Esophagus muscularis mucosa (tissue), 4 donors: Measurements from ENCODE around the gene HSPA6.
"Not testable (repeated sequence)": the region's sequence is repeated elsewhere in the genome, so short reads cannot be mapped to it uniquely, and the experiment has no call there.

Source experiments
- EP300 ChIP-seq: sonication (generic); formaldehyde crosslinking; IDR thresholded peaks from one replicate; pipeline ENCODE4 v1.6.1; 2017; ENCODE audit warnings: antibody characterized with exemption
- POLR2A ChIP-seq: fragments of 450-650 bp; IDR thresholded peaks from one replicate; pipeline ENCODE4 v1.6.1; 2017; ENCODE audit warnings: antibody characterized with exemption, moderate library complexity, mild to moderate bottlenecking, low read depth
- TF ChIP-seq, protein P1 (sequence below), 3 experiments: fragments of 200-600 bp in 2 of 3; fragments of 450-650 bp in 1 of 3; sonication (generic) in 2 of 3; IDR thresholded peaks; one replicate each; pipeline ENCODE4 v1.5.1; 2017 to 2019; ENCODE audit warnings: antibody characterized with exemption in 3 of 3, mild to moderate bottlenecking in 2 of 3, moderate library complexity in 1 of 3

DNA sequence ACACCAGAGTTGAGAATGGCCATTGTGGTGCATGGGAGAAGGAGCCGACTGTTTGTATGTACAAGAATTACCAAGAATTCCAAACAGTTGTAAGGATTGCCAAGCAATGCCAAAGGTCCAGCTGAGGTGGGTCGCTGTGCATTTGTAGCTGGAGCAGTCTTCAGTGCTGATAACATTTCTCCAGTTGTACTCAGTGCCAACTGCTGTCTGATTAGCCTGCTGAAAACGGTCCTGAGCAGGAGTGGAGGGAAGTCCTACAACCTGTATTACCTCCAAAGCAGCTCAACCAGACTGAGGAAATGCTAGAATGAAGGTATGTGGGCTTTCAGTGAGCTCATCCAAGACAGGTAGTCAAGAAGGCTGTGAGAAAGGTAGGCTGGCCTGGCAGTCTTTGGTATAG lies 31.8 kb downstream of the HSPA6 start:
- not testable (repeated sequence) for TF ChIP-seq EP300, POLR2A
- TF ChIP-seq, protein P1, sequence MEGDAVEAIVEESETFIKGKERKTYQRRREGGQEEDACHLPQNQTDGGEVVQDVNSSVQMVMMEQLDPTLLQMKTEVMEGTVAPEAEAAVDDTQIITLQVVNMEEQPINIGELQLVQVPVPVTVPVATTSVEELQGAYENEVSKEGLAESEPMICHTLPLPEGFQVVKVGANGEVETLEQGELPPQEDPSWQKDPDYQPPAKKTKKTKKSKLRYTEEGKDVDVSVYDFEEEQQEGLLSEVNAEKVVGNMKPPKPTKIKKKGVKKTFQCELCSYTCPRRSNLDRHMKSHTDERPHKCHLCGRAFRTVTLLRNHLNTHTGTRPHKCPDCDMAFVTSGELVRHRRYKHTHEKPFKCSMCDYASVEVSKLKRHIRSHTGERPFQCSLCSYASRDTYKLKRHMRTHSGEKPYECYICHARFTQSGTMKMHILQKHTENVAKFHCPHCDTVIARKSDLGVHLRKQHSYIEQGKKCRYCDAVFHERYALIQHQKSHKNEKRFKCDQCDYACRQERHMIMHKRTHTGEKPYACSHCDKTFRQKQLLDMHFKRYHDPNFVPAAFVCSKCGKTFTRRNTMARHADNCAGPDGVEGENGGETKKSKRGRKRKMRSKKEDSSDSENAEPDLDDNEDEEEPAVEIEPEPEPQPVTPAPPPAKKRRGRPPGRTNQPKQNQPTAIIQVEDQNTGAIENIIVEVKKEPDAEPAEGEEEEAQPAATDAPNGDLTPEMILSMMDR (IDR thresholded peaks at IDR 0.05), result not testable (repeated sequence)
